Fibroblast of lung (primary cell): Measurements from ENCODE around the gene DLGAP1. TPM values are rescaled to one million over a fixed set of nuclear protein-coding genes. Genes with fewer than 3 reads are reported as not detected.

Experiments
- DNase-seq, 2 donors: peaks; one replicate each; pipeline versions ENCODE4 v3.0.0 to v3.0.0-alpha.2; 2010; ENCODE audit warnings: low read depth in 2 of 2
- H2AFZ ChIP-seq: 2 replicates; pipeline ENCODE4 v1.5.1; 2012; ENCODE audit warnings: low read length, control low read depth, inconsistent platforms
- H3K27ac ChIP-seq: 2 replicates; pipeline ENCODE4 v1.5.1; 2011; ENCODE audit warnings: low read length, control low read depth; ENCODE audit not compliant: insufficient read depth
- H3K27me3 ChIP-seq: 2 replicates; pipeline ENCODE4 v1.5.1; 2011; ENCODE audit warnings: mild to moderate bottlenecking, low read length; ENCODE audit not compliant: control insufficient read depth, insufficient read depth
- H3K36me3 ChIP-seq: 2 replicates; pipeline ENCODE4 v1.5.1; 2011; ENCODE audit warnings: low read length; ENCODE audit not compliant: control insufficient read depth, insufficient read depth
- H3K4me1 ChIP-seq: 2 replicates; pipeline ENCODE4 v1.5.1; 2011; ENCODE audit warnings: low read length; ENCODE audit not compliant: control insufficient read depth, insufficient read depth; ENCODE audit errors: extremely low read depth
- H3K4me2 ChIP-seq: 2 replicates; pipeline ENCODE4 v1.5.1; 2011; ENCODE audit warnings: low read length, control low read depth; ENCODE audit not compliant: insufficient read depth; ENCODE audit errors: extremely low read depth
- H3K4me3 ChIP-seq, 4 experiments: fragments of 200-600 bp in 1 of 4; sonication (generic) in 1 of 4; replicated peaks in 1 of 4; 2 replicates each; pipeline ENCODE4 v1.5.1; 2011 to 2016; ENCODE audit warnings: low read length in 4 of 4, low read depth in 3 of 4, mild to moderate bottlenecking in 3 of 4, control low read depth in 2 of 4, inconsistent platforms in 1 of 4, mixed read lengths in 1 of 4; ENCODE audit not compliant: insufficient read depth in 1 of 4; ENCODE audit errors: control extremely low read depth in 1 of 4
- H3K79me2 ChIP-seq: 2 replicates; pipeline ENCODE4 v1.5.1; 2012; ENCODE audit warnings: mild to moderate bottlenecking, low read length, inconsistent platforms; ENCODE audit not compliant: control insufficient read depth, insufficient read depth
- H3K9ac ChIP-seq: 2 replicates; pipeline ENCODE4 v1.5.1; 2011; ENCODE audit warnings: mild to moderate bottlenecking, low read length, control low read depth; ENCODE audit not compliant: insufficient read depth
- H3K9me3 ChIP-seq: 2 replicates; pipeline ENCODE4 v1.5.1; 2012; ENCODE audit warnings: low read depth, low read length; ENCODE audit not compliant: control insufficient read depth, insufficient read depth
- H4K20me1 ChIP-seq: 2 replicates; pipeline ENCODE4 v1.5.1; 2011; ENCODE audit warnings: low read length; ENCODE audit not compliant: control insufficient read depth, insufficient read depth; ENCODE audit errors: extremely low read depth
- EZH2 ChIP-seq: IDR thresholded peaks from 2 replicates; pipeline ENCODE4 v1.5.1; 2012; ENCODE audit warnings: low read length, control low read depth, mild to moderate bottlenecking; ENCODE audit errors: missing control alignments
- polyA plus RNA-seq, 2 donors: library from polyadenylated mRNA; depleted of rRNA in 1 of 2; stranded (reverse) in 1 of 2; unstranded in 1 of 2; fragments of >200 nt; gene quantifications; 2 replicates each; pipeline ENCODE4 v1.2.1, GENCODE V29; 2011 to 2012; ENCODE audit warnings: missing spikeins in 1 of 2
- total RNA-seq: library from RNA; depleted of rRNA; stranded (reverse); fragments of >200 nt; gene quantifications from 2 replicates; pipeline ENCODE4 v1.2.1, GENCODE V29; 2014
- TF ChIP-seq, protein P1 (sequence below), 2 donors: IDR thresholded peaks in 1 of 2; conservative IDR thresholded peaks in 1 of 2; 1 replicate in 1 of 2; 2 replicates in 1 of 2; pipeline ENCODE4 v1.5.1; 2011 to 2012; ENCODE audit warnings: low read length in 2 of 2, control low read depth in 1 of 2, inconsistent platforms in 1 of 2, low read depth in 1 of 2, mild to moderate bottlenecking in 1 of 2

Gene DLGAP1
- total and polyA plus RNA-seq, 2 donors (not counting 1 experiment from before 2014, with no cell fraction given), result 0.16 to 0.17 TPM

DNA sequence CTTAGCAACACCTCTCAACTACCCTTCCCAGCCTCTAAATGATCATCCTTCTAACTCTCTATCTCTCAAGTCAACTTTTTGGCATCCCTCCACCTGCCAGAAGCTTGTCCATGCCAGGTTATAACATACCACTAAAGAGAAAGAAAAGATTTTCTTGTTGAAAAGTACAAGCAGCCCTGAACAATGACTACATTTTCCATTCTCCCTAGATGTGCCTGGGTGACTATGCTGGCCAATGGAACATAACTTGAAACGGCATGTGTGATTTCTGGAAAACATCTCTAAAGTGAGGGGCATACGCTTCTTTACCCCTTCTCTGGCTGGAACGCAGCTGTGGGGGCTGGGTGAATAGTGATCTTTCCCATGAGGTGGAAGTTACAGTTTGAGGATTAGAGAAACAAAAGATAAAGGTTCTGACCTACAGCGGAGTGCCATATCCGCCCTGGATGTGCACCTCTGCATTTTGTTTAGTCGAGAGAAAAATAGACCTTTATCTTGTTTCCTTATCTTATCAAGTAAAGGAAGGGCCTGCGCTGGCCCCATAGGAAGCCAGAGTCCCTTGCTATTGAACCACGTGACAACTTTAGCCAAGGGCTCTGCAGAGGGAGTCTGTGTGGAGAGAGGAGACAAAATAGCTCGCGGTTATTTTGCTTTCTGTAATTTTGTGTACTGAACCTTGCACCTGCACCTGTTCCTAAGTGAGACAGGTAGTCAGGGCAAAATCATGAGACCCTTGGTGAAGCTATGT lies 568.4 kb downstream of the DLGAP1 start:
- no peak for DNase-seq
- Histone ChIP-seq H4K20me1 (no peaks in the 10 kb centered on the region), H3K27me3 (no peaks in the 10 kb centered on the region), H3K36me3 (no peaks in the 10 kb centered on the region), H3K79me2 (no peaks in the 10 kb centered on the region), H3K9me3 (no peaks in the 10 kb centered on the region), H3K4me1 (no peaks in the 10 kb centered on the region), H3K4me2 (no peak overlapping the region), H3K9ac (no peak overlapping the region), H3K4me3 (no peak overlapping the region), H2AFZ (no peak overlapping the region), H3K27ac (no peak overlapping the region)
- TF ChIP-seq EZH2, result no peak
- TF ChIP-seq, protein P1, sequence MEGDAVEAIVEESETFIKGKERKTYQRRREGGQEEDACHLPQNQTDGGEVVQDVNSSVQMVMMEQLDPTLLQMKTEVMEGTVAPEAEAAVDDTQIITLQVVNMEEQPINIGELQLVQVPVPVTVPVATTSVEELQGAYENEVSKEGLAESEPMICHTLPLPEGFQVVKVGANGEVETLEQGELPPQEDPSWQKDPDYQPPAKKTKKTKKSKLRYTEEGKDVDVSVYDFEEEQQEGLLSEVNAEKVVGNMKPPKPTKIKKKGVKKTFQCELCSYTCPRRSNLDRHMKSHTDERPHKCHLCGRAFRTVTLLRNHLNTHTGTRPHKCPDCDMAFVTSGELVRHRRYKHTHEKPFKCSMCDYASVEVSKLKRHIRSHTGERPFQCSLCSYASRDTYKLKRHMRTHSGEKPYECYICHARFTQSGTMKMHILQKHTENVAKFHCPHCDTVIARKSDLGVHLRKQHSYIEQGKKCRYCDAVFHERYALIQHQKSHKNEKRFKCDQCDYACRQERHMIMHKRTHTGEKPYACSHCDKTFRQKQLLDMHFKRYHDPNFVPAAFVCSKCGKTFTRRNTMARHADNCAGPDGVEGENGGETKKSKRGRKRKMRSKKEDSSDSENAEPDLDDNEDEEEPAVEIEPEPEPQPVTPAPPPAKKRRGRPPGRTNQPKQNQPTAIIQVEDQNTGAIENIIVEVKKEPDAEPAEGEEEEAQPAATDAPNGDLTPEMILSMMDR (conservative IDR thresholded peaks at IDR 0.05 in 1 of 2, IDR thresholded peaks at IDR 0.05 in 1 of 2; ENCODE audit: low read depth in 1 of 2, low read length in 2 of 2), result no peak

DNA sequence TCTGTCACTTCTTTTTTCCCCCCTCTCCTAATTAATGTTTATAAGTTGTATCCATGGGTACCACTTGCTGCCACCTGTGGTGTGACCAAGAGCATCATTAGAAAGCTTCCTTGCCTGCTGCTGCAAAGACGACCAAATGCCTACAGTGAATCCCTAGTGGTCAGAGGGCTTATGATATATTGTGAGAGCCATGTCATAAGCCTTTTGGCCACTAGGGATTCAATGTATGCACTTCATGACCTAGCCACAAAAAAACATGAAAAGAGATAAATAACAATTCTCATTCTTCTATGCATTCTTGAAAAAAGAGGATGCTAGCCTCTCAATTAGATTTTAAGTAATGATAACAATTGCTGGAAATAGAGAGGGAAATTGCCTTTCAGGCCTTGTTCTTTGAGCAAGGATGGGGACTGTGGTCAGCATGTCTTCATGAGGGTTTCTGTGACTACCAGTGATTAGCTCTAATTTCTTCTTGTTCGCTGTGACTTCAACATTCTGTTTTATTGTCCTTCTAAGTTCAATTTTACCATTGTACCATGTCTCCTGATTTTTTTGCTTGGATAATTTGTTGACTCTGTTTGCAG lies 569.8 kb downstream of the DLGAP1 start:
- H2AFZ ChIP-seq, result no peak overlapping the region
- TF ChIP-seq EZH2, result no peak
- TF ChIP-seq, protein P1 (conservative IDR thresholded peaks at IDR 0.05 in 1 of 2, IDR thresholded peaks at IDR 0.05 in 1 of 2; ENCODE audit: low read depth in 1 of 2, low read length in 2 of 2), result peak in 1 of 2 donors; percentile 30
- no peaks in the 10 kb centered on the region for H3K36me3 ChIP-seq
- no peak overlapping the region for H3K4me2 ChIP-seq
- H3K4me3 ChIP-seq, result no peak overlapping the region
- no peak overlapping the region for H3K27ac ChIP-seq
- DNase-seq, result no peak
- H3K79me2 ChIP-seq, result no peaks in the 10 kb centered on the region
- H3K27me3 ChIP-seq, result no peaks in the 10 kb centered on the region
- H3K9me3 ChIP-seq, result no peaks in the 10 kb centered on the region
- no peaks in the 10 kb centered on the region for H4K20me1 ChIP-seq
- H3K9ac ChIP-seq, result no peak overlapping the region
- H3K4me1 ChIP-seq, result no peaks in the 10 kb centered on the region

DNA sequence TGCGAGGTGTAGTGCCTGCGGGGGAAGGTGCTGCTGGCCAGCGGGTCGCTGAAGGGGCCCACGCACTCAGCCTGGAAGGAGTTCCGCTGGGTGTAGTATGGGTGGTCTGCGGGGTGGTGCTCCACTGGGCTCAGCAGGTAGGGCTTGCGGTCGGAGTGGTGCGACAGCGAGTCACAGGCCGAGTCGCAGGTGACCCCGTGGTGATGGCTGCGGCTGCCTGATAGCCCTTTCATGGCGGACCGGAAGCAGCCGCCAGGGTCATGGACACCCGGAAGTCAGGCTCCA lies 575.3 kb downstream of the DLGAP1 start:
- no peaks in the 10 kb centered on the region for H3K27me3 ChIP-seq
- TF ChIP-seq, protein P1 (conservative IDR thresholded peaks at IDR 0.05 in 1 of 2, IDR thresholded peaks at IDR 0.05 in 1 of 2; ENCODE audit: low read depth in 1 of 2, low read length in 2 of 2), result no peak
- no peak for TF ChIP-seq EZH2
- H3K4me2 ChIP-seq, result no peak overlapping the region
- no peaks in the 10 kb centered on the region for H4K20me1 ChIP-seq
- no peak for DNase-seq
- no peaks in the 10 kb centered on the region for H3K4me1 ChIP-seq
- H3K9ac ChIP-seq, result no peak overlapping the region
- H3K9me3 ChIP-seq, result no peaks in the 10 kb centered on the region
- H3K36me3 ChIP-seq, result no peaks in the 10 kb centered on the region
- no peak overlapping the region for H2AFZ ChIP-seq
- H3K4me3 ChIP-seq, result no peak overlapping the region
- no peak overlapping the region for H3K27ac ChIP-seq
- no peaks in the 10 kb centered on the region for H3K79me2 ChIP-seq
